Stimulated activated CD8-positive, alpha-beta memory T cell treated with anti-CD3 and anti-CD28 coated beads, Interleukin-7, amount 100 ng/mL, for 4 hours (primary cell): ENCODE data around the gene ITIH4.
"Not testable (repeated sequence)": the region's sequence is repeated elsewhere in the genome, so short reads cannot be mapped to it uniquely, and the experiment has no call there.

Experiments
- DNase-seq, 2 donors: peaks; one replicate each; pipeline ENCODE4 v3.0.0-alpha.2; 2020; ENCODE audit warnings: low read depth in 2 of 2

The ITIH4 gene

DNA sequence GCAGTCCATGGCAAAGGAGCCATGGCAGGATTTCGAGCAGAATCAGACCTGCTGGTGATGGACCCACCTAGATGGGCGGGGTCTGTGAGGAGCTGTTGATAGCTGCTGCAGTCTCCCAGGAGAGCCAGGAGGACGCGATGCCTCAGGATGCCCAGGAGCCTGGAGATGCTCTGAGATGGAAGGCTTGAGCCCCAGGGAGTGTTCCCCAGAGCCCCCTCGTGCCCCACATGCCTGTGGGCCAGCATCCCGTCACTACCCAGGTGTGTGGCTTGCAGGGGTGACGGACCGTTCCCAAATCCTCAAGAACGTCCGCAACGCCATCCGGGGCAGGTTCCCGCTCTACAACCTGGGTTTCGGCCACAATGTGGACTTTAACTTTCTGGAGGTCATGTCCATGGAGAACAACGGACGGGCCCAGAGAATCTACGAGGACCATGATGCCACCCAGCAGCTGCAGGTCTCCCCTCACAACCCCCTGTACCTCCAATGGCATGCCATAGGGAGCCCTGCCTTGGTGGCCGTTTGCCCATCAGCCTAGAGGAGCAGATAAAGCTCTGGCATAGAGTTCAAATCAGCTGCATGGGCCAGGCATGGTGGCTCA, 46.4 kb downstream of the ITIH4 start:
- no peak for DNase-seq

GRCh38 chr3:52783211-52783555, 47.3 kb downstream of the ITIH4 start:
- DNase-seq, result no peak

- DNase-seq, result no peak
Measured at GRCh38 chr3:52782412-52783210, 47.9 kb downstream of the ITIH4 start.

DNA sequence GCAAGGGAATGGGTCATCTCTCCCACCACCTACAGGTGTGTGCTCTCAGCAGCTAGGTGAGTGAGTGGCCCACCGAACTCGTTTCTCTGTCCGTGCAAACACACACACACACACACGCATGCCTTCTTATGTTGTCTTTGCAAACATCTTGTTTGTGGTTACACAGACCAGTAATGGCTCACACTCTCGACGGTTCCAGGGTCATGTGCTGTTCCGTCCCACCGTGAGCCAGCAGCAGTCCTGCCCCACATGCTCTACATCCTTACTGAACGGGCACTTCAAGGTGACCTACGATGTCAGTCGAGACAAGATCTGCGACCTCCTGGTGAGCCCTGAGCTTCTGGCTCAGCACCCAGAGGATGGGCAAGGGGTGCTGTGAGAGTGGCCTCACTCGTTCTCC, 48.7 kb downstream of the ITIH4 start:
- DNase-seq, result no peak

DNA sequence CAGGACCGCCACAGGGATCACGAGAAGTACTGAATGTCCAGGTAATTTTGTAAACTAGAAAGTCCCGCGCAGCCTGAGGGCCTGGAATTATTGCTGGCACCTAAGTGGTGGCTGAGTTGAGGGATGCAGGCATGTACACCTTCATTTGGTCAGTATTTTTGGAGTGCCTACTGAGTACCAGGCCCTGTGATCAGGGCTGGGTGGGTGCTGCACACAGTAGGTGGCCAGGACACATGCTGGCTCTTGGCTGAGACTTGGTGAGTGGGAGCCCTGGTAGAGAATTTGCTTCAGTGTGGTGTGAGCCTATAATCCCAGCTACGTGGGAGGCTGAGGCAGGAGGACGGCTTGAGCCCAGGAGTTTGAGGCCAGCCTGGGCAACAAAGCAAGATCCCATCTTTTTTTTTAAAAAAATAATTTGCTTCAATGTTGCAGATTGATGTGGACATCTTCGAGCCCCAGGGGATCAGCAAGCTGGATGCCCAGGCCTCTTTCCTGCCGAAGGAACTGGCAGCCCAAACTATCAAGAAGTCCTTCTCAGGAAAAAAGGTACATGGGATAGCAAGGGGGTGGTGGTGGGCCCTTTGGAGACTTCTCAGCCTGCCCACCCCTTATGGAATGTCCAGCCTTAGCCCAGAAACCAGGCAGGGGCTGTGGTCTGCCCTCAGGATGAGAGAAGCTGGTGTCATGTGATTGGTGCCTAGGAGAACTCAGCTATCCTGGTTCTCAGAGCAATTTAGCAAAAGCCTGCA, 50.5 kb downstream of the ITIH4 start:
- no peak for DNase-seq

GRCh38 chr3:52779011-52779836, 51.2 kb downstream of the ITIH4 start:
- no peak for DNase-seq

GRCh38 chr3:52777959-52778805, 52.3 kb downstream of the ITIH4 start:
- DNase-seq, result no peak

- DNase-seq, result no peak
Measured at GRCh38 chr3:52777127-52777958, 53.1 kb downstream of the ITIH4 start, which contains the start of gene ITIH1. TSS of gene ITIH1 (plus strand) at chr3:52777599. CDS start at chr3:52777616, 17 bp downstream.

- DNase-seq, result not testable (repeated sequence)
Measured at GRCh38 chr3:52776486-52776885, 54.0 kb downstream of the ITIH4 start.

DNA sequence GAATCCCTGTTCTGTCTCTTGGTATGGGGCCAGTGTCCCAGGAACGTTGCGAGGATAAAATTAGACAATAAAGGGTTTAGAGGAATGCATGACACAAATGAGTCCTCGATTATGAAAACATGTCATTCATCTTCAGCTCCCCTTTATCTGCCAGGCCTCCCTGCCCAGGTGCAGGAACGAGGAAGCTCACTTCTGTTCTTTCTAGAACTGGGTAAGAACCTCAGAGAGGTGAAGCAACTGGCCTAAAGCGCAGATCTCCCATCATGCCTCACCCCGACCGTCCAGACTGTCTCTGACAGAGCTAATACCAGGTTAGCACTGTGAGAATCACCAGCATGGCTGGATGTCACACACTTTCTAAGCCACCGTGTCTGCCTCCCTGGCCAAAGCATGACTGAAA, 54.6 kb downstream of the ITIH4 start:
- DNase-seq, result no peak

DNA sequence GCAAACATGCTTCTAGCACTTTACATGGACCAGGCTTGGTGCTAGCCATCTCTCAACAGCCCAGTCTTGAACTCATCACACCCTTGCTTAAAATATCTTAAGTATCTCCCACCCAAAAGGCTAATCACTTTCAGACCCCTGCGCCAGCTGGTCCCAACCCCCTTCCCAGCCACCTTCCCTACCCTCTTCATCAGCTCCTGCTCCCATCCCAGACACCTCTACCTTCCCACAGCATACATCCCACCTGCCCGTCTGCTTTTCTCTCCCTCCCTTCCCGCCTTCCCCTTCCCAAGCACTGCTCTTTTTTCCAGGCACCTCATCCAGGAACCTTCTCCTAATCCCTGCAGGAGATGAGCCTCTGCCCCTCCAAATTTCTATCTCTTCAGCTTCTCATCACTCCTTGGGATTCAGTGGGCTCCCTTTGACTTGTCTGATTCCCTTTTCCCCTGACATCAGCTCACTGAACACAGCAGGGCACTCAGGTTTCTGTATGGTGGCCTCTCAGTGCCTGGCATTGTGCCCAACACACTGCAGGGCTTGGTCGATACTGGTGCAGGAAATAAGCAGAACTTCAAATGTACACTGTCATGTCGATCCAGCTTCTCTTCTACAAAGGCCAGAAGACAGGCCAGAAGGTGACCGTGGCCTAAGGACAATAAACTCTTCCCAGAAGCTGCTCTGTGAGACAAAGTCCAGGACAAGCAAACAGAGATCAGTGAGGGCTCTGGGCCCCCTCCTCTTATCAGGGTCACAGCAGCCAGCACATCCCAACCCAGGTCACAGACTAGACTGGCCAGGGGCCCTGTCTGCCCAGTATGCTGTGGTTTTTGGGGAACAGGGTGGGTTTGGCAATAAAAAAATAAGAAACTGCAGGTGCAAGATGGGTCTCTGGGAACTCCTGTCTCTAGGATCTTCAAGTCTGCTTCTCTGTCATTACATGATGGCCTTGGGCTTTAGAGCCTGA, 55.3 kb downstream of the ITIH4 start:
- DNase-seq, result no peak

GRCh38 chr3:52774066-52774713, 56.3 kb downstream of the ITIH4 start:
- no peak for DNase-seq

GRCh38 chr3:52773361-52774065, 57.0 kb downstream of the ITIH4 start:
- DNase-seq, result no peak

DNA sequence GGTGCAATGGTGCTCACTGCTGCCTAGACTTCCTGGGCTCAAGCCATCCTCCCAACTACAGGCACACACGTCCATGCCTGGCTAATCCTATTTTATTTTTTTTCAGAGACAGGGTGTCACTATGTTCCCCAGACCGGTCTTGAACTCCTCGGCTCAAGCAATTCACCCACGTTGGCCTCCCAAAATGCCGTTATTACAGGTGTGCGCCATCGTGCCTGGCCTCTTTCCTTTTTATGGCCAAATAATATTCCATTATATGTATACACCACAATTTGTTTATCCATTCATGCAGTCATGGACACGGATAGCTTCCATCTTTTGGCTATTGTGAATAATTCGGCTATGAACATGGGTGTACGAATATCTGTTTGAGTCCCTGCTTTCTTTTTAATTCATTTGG, 58.8 kb downstream of the ITIH4 start:
- no peak for DNase-seq

GRCh38 chr3:52771334-52771681, 59.2 kb downstream of the ITIH4 start:
- DNase-seq, result no peak

DNA sequence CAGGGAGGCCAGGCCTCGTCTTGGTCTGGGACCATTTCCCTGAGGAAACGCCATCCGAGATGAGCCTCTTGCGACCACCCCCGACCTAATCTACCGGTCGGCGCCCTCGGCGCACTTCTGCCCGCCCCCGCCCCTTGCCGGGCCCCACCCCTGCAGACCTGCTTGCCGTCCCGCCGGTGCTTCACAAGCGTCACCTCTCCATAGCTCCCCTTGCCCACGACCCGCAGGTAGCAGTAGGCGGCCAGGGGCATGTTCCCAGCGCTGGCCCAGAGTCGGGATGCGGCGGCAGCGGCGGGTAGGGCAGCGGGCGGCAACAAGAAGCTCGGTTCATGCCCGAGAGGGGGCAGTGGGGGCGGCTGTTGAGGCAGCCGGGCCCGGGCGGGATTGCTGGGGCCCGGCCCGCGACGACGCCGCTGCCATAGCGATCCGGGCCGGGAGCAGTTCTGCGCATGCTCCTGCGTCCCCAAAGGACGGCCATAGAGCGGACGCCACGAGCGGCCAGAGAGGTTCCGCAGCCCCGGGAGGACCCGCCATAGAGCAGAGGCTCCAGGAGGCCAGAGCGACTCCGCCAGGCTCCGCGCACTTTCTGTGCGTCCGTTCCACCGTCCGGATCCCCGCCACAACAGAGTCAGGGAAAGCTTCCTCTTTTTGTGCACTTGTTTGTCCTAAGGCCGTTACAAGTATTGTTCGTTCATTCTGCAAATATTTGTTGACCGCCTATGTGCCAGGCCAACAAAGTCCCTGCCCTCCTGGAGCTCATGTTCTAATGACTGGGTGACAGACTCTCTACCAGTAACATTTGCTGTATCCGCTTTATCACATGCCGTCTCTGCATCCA, 59.8 kb downstream of the ITIH4 start, which contains the start of gene NEK4:
TSS of gene NEK4 (minus strand) at position 445 of the 838 bp plus-strand sequence. CDS start at position 251, 194 bp downstream.
- DNase-seq, result peak; percentile 66 to 81
